Caco-2 (cell line): ENCODE data around the gene SH2D1A. TPM values are rescaled to one million over a fixed set of nuclear protein-coding genes. Genes with fewer than 3 reads are reported as not detected.

Source experiments
- BruUV-seq: library from RNA; stranded (reverse); fragments of 400-500 nt; replicated peaks from 2 replicates; lab custom pipeline; 2021; lab: Mats Ljungman, UMichigan
- CTCF ChIA-PET: fragments of 300-600 bp; sonication (Branson Sonifier 250); formaldehyde crosslinking; loops from one replicate; lab custom pipeline; 2022; ENCODE audit warnings: antibody characterized with exemption; lab: Charles Lee
- POLR2A ChIA-PET: fragments of 300-600 bp; sonication (Branson Sonifier 250); formaldehyde crosslinking; loops from one replicate; lab custom pipeline; 2022; ENCODE audit warnings: antibody characterized with exemption; lab: Charles Lee
- DNase-seq, 2 experiments: peaks; one replicate each; pipeline versions ENCODE4 v3.0.0 to v3.0.0-alpha.2; 2020 to 2022
- H3K27me3 ChIP-seq: replicated peaks from 2 replicates; pipeline ENCODE4 v1.6.0; 2011; ENCODE audit warnings: low read length; ENCODE audit not compliant: control insufficient read depth, insufficient read depth
- H3K36me3 ChIP-seq: 2 replicates; pipeline ENCODE4 v1.5.1; 2011; ENCODE audit warnings: low read length; ENCODE audit not compliant: control insufficient read depth, insufficient read depth
- H3K4me1 ChIP-seq: fragments of 250-450 bp; sonication (Bioruptor Pico); 2 replicates; pipeline ENCODE4 v1.5.1; 2020; ENCODE audit warnings: mild to moderate bottlenecking
- H3K4me3 ChIP-seq: 2 replicates; pipeline ENCODE4 v1.5.1; 2011; ENCODE audit warnings: low read depth, mild to moderate bottlenecking, control low read depth, low read length
- H3K9me3 ChIP-seq: fragments of 250-450 bp; sonication (Bioruptor Pico); 2 replicates; pipeline ENCODE4 v1.5.1; 2020; ENCODE audit warnings: mild to moderate bottlenecking, moderate library complexity
- H3K27ac Mint-ChIP-seq: one replicate; pipeline ENCODE4 v1.8.0; 2022; ENCODE audit warnings: mixed read lengths; ENCODE audit not compliant: unreplicated experiment
- H3K27me3 Mint-ChIP-seq: one replicate; pipeline ENCODE4 v1.8.0; 2022; ENCODE audit warnings: mixed read lengths; ENCODE audit not compliant: insufficient read depth, unreplicated experiment
- H3K36me3 Mint-ChIP-seq: one replicate; pipeline ENCODE4 v1.8.0; 2022; ENCODE audit warnings: mild to moderate bottlenecking, mixed read lengths; ENCODE audit not compliant: insufficient read depth, unreplicated experiment
- H3K4me1 Mint-ChIP-seq: one replicate; pipeline ENCODE4 v1.8.0; 2022; ENCODE audit warnings: low read depth, mixed read lengths; ENCODE audit not compliant: unreplicated experiment
- H3K4me3 Mint-ChIP-seq: one replicate; pipeline ENCODE4 v1.8.0; 2022; ENCODE audit warnings: mild to moderate bottlenecking, moderate library complexity, mixed read lengths; ENCODE audit not compliant: unreplicated experiment
- H3K9me3 Mint-ChIP-seq: one replicate; pipeline ENCODE4 v1.8.0; 2022; ENCODE audit warnings: mixed read lengths; ENCODE audit not compliant: unreplicated experiment
- intact Hi-C: fragments of 100-400 bp; cut with micrococcal nuclease; formaldehyde crosslinking; loops from one replicate; pipeline ENCODE4 v1.10.0; 2022; ENCODE audit not compliant: unreplicated experiment
- total RNA-seq: library from RNA; stranded (reverse); gene quantifications from 2 replicates; pipeline ENCODE4 v1.2.3, GENCODE V29; 2022
- TF ChIP-seq, protein P1 (sequence below), 2 experiments: fragments of 200-600 bp in 1 of 2; IDR thresholded peaks; 1 replicate in 1 of 2; 2 replicates in 1 of 2; pipeline versions ENCODE4 v1.5.1 to v1.8.0; 2011 to 2022; ENCODE audit warnings: antibody characterized with exemption in 1 of 2, control low read depth in 1 of 2, inconsistent platforms in 1 of 2, low read depth in 1 of 2, low read length in 1 of 2, mild to moderate bottlenecking in 1 of 2, moderate library complexity in 1 of 2; ENCODE audit not compliant: insufficient read depth in 1 of 2, severe bottlenecking in 1 of 2, unreplicated experiment in 1 of 2

Gene SH2D1A
- total RNA-seq, 1 experiment from 2014 or later, result not detected

DNA sequence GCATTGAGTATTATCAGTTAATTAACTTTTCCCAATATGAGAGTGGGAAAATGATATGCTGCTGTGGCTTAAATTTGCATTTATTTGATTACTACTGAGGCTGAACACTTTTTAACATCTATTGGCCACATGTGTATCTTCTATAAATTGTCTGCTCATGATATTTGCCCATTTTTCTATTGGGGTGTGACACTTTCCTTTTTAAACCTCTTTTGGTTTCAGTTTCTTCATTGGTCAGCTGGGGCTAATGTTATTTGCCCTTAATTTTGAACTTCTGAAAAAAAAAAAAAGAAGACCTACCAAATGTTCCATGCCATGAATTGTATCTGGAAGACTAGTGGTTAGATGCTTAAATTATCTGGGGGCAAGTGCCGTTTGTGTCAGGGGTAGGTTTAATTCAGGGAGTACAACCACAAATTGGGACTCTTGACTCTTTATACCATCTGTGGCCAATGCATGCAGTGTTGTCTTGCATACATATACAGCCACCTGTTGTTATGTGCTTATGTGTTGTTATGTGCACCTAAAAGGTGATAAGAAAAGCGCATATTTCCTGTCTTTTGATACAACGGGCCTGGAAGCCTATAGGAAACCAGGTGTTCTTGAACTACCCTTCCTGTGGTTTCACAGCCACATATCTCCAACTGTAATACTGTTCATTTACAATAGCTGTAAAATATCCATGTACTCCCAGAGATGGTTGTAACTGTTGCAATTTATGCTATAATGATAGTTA, 49.0 kb downstream of the SH2D1A start:
- Histone ChIP-seq H3K4me3 (no peak overlapping the region), H3K36me3 (no peaks in the 10 kb centered on the region), H3K4me1 (no peaks in the 10 kb centered on the region), H3K27me3 (no peaks in the 10 kb centered on the region), H3K9me3 (no peaks in the 10 kb centered on the region)
- H3K36me3 Mint-ChIP-seq, result no peaks in the 10 kb centered on the region
- no peaks in the 10 kb centered on the region for H3K9me3 Mint-ChIP-seq
- BruUV-seq, result no TSS peak
- H3K27ac Mint-ChIP-seq, result no peak overlapping the region
- TF ChIP-seq, protein P1, sequence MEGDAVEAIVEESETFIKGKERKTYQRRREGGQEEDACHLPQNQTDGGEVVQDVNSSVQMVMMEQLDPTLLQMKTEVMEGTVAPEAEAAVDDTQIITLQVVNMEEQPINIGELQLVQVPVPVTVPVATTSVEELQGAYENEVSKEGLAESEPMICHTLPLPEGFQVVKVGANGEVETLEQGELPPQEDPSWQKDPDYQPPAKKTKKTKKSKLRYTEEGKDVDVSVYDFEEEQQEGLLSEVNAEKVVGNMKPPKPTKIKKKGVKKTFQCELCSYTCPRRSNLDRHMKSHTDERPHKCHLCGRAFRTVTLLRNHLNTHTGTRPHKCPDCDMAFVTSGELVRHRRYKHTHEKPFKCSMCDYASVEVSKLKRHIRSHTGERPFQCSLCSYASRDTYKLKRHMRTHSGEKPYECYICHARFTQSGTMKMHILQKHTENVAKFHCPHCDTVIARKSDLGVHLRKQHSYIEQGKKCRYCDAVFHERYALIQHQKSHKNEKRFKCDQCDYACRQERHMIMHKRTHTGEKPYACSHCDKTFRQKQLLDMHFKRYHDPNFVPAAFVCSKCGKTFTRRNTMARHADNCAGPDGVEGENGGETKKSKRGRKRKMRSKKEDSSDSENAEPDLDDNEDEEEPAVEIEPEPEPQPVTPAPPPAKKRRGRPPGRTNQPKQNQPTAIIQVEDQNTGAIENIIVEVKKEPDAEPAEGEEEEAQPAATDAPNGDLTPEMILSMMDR (IDR thresholded peaks at IDR 0.05; ENCODE audit: insufficient read depth in 1 of 2, low read depth in 1 of 2, low read length in 1 of 2, severe bottlenecking in 1 of 2, unreplicated experiment in 1 of 2), result no peak
- no peaks in the 10 kb centered on the region for H3K4me1 Mint-ChIP-seq
- H3K27me3 Mint-ChIP-seq, result no peaks in the 10 kb centered on the region
- no peak overlapping the region for H3K4me3 Mint-ChIP-seq
- POLR2A ChIA-PET, result no interaction called here
- CTCF ChIA-PET, result no interaction called here
- DNase-seq, result no peak
- intact Hi-C loops, result no loop called here

DNA sequence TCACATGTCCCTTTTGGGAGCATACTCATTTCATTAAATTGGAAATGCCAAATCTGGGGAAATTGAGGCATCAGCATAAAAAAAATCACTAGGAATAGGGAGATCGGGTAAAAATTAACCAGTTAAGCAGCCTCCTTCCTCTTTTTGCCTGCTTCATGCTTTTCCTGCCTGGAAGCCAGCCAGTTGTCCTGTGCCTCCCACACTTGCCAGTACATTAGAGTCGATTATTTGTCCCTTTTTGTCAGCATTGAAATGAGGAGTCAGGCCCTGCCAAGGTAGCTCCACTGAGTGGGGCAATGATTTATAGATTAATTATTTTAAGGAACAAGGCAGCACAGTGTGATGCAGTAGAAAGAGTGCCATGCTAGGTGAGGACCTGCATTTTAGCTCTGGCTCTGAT, 55.3 kb downstream of the SH2D1A start:
- Mint-ChIP-seq H3K4me1 (no peaks in the 10 kb centered on the region), H3K9me3 (no peaks in the 10 kb centered on the region), H3K4me3 (no peak overlapping the region), H3K27ac (no peak overlapping the region), H3K36me3 (no peaks in the 10 kb centered on the region), H3K27me3 (peaks cover 4% of the 10 kb centered on the region)
- TF ChIP-seq, protein P1 (IDR thresholded peaks at IDR 0.05; ENCODE audit: insufficient read depth in 1 of 2, low read depth in 1 of 2, low read length in 1 of 2, severe bottlenecking in 1 of 2, unreplicated experiment in 1 of 2), result no peak
- ChIA-PET CTCF (interaction anchor here (0.6 to 0.7 kb wide), 2 partner anchors 18 to 399 kb away, joined by 3 to 5 read pairs; no protein-coding TSS in a partner anchor), POLR2A (no interaction called here)
- H3K9me3 ChIP-seq, result no peaks in the 10 kb centered on the region
- no peak overlapping the region for H3K4me3 ChIP-seq
- no peaks in the 10 kb centered on the region for H3K4me1 ChIP-seq
- intact Hi-C loops, result no loop called here
- no peaks in the 10 kb centered on the region for H3K27me3 ChIP-seq
- no TSS peak for BruUV-seq
- H3K36me3 ChIP-seq, result no peaks in the 10 kb centered on the region
- no peak for DNase-seq

DNA sequence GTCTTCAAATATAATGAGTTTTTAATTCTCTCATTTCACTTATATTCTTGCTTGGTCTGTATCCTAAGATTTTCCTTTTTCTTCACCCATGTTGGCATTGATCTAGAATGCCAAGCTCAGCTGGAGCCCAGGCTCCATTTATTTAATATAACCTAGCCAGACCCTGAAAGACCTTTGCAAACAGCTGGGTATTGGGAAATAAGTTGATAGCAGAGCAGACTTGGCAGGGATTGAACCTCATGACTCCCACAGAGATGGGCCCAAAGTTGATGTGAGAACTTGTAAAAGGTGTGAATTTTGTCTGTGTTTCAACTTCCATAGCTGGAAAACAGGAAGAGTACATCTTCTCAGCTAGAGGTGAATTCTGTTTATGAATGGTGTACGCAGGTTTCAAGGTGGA, 59.5 kb downstream of the SH2D1A start:
- ChIA-PET POLR2A (no interaction called here), CTCF (interaction anchor here (1.2 kb wide), 1 partner anchor 725 kb away, joined by 4 read pairs; no protein-coding TSS in a partner anchor)
- Histone ChIP-seq H3K9me3 (no peaks in the 10 kb centered on the region), H3K36me3 (no peaks in the 10 kb centered on the region), H3K4me3 (no peak overlapping the region), H3K27me3 (no peaks in the 10 kb centered on the region), H3K4me1 (no peaks in the 10 kb centered on the region)
- Mint-ChIP-seq H3K9me3 (no peaks in the 10 kb centered on the region), H3K4me1 (no peaks in the 10 kb centered on the region), H3K27me3 (peaks cover 4% of the 10 kb centered on the region), H3K4me3 (no peak overlapping the region), H3K36me3 (no peaks in the 10 kb centered on the region), H3K27ac (no peak overlapping the region)
- TF ChIP-seq, protein P1 (IDR thresholded peaks at IDR 0.05; ENCODE audit: insufficient read depth in 1 of 2, low read depth in 1 of 2, low read length in 1 of 2, severe bottlenecking in 1 of 2, unreplicated experiment in 1 of 2), result no peak
- no peak for DNase-seq
- intact Hi-C loops, result loop anchor here (1.0 to 5.0 kb wide), 3 partner anchors 313 to 725 kb away; no protein-coding TSS in a partner anchor
- BruUV-seq, result no TSS peak
